Natural killer cell (primary cell): ENCODE results near the gene ANTKMT. TPM values are rescaled to one million over a fixed set of nuclear protein-coding genes. Genes with fewer than 3 reads are reported as not detected.

Experiments used
- ATAC-seq, 3 donors: fragments of 150-1000 bp in 2 of 3; fragments of 200-7000 bp in 1 of 3; cut with Tn5 transposase; 1 replicate in 1 of 3; 2 replicates in 2 of 3; pipeline ENCODE4 v1.10.0; 2021; ENCODE audit warnings: mild to moderate bottlenecking in 2 of 3, moderate library complexity in 2 of 3
- DNase-seq, 2 donors: peaks; one replicate each; pipeline versions ENCODE4 v3.0.0 to v3.0.0-alpha.2; 2013 to 2021; ENCODE audit warnings: mixed read lengths in 1 of 2
- H3K27ac ChIP-seq: one replicate; pipeline ENCODE4 v1.5.1; 2013; ENCODE audit warnings: mild to moderate bottlenecking, low read length
- H3K27me3 ChIP-seq: one replicate; pipeline ENCODE4 v1.6.1; 2013; ENCODE audit warnings: low read length; ENCODE audit not compliant: control insufficient read depth, insufficient read depth
- H3K36me3 ChIP-seq: one replicate; pipeline ENCODE4 v1.6.1; 2013; ENCODE audit warnings: low read length; ENCODE audit not compliant: control insufficient read depth, insufficient read depth
- H3K4me1 ChIP-seq: one replicate; pipeline ENCODE4 v1.6.1; 2013; ENCODE audit warnings: low read length; ENCODE audit not compliant: control insufficient read depth, insufficient read depth
- H3K4me3 ChIP-seq: one replicate; pipeline ENCODE4 v1.5.1; 2013; ENCODE audit warnings: low read length
- H3K9me3 ChIP-seq: one replicate; pipeline ENCODE4 v1.6.1; 2013; ENCODE audit warnings: low read length; ENCODE audit not compliant: control insufficient read depth, insufficient read depth
- H3K27ac Mint-ChIP-seq, 2 donors: one replicate each; pipeline ENCODE4 v1.8.0; 2022; ENCODE audit warnings: mild to moderate bottlenecking in 2 of 2, mixed read lengths in 2 of 2, moderate library complexity in 1 of 2
- H3K27me3 Mint-ChIP-seq, 2 donors: one replicate each; pipeline ENCODE4 v1.8.0; 2022; ENCODE audit warnings: low read depth in 2 of 2, mixed read lengths in 2 of 2
- H3K36me3 Mint-ChIP-seq: one replicate; pipeline ENCODE4 v1.8.0; 2022; ENCODE audit warnings: mixed read lengths
- H3K4me1 Mint-ChIP-seq, 2 donors: one replicate each; pipeline ENCODE4 v1.8.0; 2022; ENCODE audit warnings: mixed read lengths in 2 of 2
- H3K4me3 Mint-ChIP-seq: one replicate; pipeline ENCODE4 v1.8.0; 2022; ENCODE audit warnings: mild to moderate bottlenecking, moderate library complexity, mixed read lengths
- H3K9me3 Mint-ChIP-seq, 2 donors: one replicate each; pipeline ENCODE4 v1.8.0; 2022; ENCODE audit warnings: mixed read lengths in 2 of 2
- CTCF ChIP-seq: fragments of 200-600 bp; IDR thresholded peaks from one replicate; pipeline ENCODE4 v1.8.0; 2022; ENCODE audit warnings: antibody characterized with exemption
- WGBS: methylation state at CpG from one replicate; pipeline ENCODE4 v1.1.7; 2013; ENCODE audit warnings: missing lambda C conversion rate; ENCODE audit not compliant: insufficient coverage; 5-methylcytosine and 5-hydroxymethylcytosine counted together
- intact Hi-C: fragments of 100-400 bp; cut with micrococcal nuclease; formaldehyde crosslinking; loops from one replicate; pipeline ENCODE4 v1.14.2; 2022
- total RNA-seq, 4 donors: library from RNA; stranded (reverse); fragments of 120-200 nt in 1 of 4; gene quantifications; one replicate each; pipeline versions ENCODE4 v1.2.3 to v1.2.4, GENCODE V29; 2013 to 2022

Gene ANTKMT
- total RNA-seq, 3 donors from 2014 or later (not counting 1 experiment from before 2014, with no cell fraction given), result 33.7 to 39.0 (median 37.7) TPM

GRCh38 chr16:770411-770810 is 49.5 kb downstream of the ANTKMT start:
- no peaks in the 10 kb centered on the region for H3K36me3 Mint-ChIP-seq
- H3K4me1 Mint-ChIP-seq, result no peaks in the 10 kb centered on the region
- no peak for DNase-seq
- H3K27me3 Mint-ChIP-seq, result no peaks in the 10 kb centered on the region
- intact Hi-C loops, result no loop called here
- ATAC-seq, result no peak
- no peak overlapping the region for H3K4me3 Mint-ChIP-seq
- Histone ChIP-seq H3K9me3 (no peaks in the 10 kb centered on the region), H3K36me3 (no peaks in the 10 kb centered on the region), H3K27me3 (no peaks in the 10 kb centered on the region), H3K4me1 (no peaks in the 10 kb centered on the region), H3K27ac (no peak overlapping the region), H3K4me3 (no peak overlapping the region)
- WGBS, result 100% methylated on average over 2 of the region's 13 CpGs
- no peak overlapping the region for H3K27ac Mint-ChIP-seq
- no peak for TF ChIP-seq CTCF
- H3K9me3 Mint-ChIP-seq, result no peaks in the 10 kb centered on the region

Other genes with a start within 250 kb of the ANTKMT start
- 100 to 1,000 TPM; 151 to 275 (median 186) TPM for gene CAPN15, start 193.4 kb upstream of the ANTKMT start, total RNA-seq
- under 1 TPM in 1 of 3 donors, not detected in 2; 0.20 TPM for gene PRR35, start 160.8 kb upstream of the ANTKMT start, total RNA-seq
- gene NHLRC4, start 154.1 kb upstream of the ANTKMT start, total RNA-seq, result under 1 TPM; 0.28 to 0.75 (median 0.35) TPM
- gene PIGQ, start 151.2 kb upstream of the ANTKMT start, total RNA-seq, result 10 to 100 TPM; 27.6 to 40.5 (median 37.0) TPM
- gene RAB40C, start 131.1 kb upstream of the ANTKMT start, total RNA-seq, result 10 to 100 TPM; 12.7 to 20.8 (median 20.0) TPM
- gene WFIKKN1, start 90.2 kb upstream of the ANTKMT start, total RNA-seq, result 1 to 10 TPM in 1 of 3 donors, under 1 TPM in 2; 0.60 to 1.7 (median 0.75) TPM
- 10 to 100 TPM; 33.7 to 36.3 (median 36.1) TPM for gene METTL26, start 84.8 kb upstream of the ANTKMT start, total RNA-seq
- gene MCRIP2, start 79.3 kb upstream of the ANTKMT start, total RNA-seq, result 10 to 100 TPM; 11.3 to 17.4 (median 15.7) TPM
- 10 to 100 TPM; 16.7 to 22.8 (median 20.2) TPM for gene WDR90, start 71.8 kb upstream of the ANTKMT start, total RNA-seq
- gene RHOT2, start 53.0 kb upstream of the ANTKMT start, total RNA-seq, result 100 to 1,000 TPM; 205 to 216 (median 211) TPM
- 1 to 10 TPM; 2.9 to 4.2 (median 4.2) TPM for gene RHBDL1, start 45.5 kb upstream of the ANTKMT start, total RNA-seq
- gene STUB1, start 40.7 kb upstream of the ANTKMT start, total RNA-seq, result 10 to 100 TPM; 89.5 to 95.4 (median 93.5) TPM
- 10 to 100 TPM; 29.5 to 32.6 (median 31.5) TPM for gene JMJD8, start 36.8 kb upstream of the ANTKMT start, total RNA-seq
- 10 to 100 TPM in 2 of 3 donors, 1 to 10 TPM in 1; 8.8 to 14.1 (median 10.2) TPM for gene WDR24, start 30.7 kb upstream of the ANTKMT start, total RNA-seq
- gene FBXL16, start 15.3 kb upstream of the ANTKMT start, total RNA-seq, result under 1 TPM in 2 of 3 donors, not detected in 1; 0.48 to 0.79 TPM
- 10 to 100 TPM; 11.8 to 16.6 (median 14.3) TPM for gene METRN, start 6.0 kb upstream of the ANTKMT start, total RNA-seq
- gene CCDC78, start 5.3 kb downstream of the ANTKMT start, total RNA-seq, result 10 to 100 TPM in 1 of 3 donors, 1 to 10 TPM in 2; 6.2 to 10.0 (median 7.7) TPM
- gene HAGHL, start 6.0 kb downstream of the ANTKMT start, total RNA-seq, result 10 to 100 TPM; 13.5 to 21.5 (median 15.7) TPM
- 10 to 100 TPM; 36.9 to 39.8 (median 37.5) TPM for gene CIAO3, start 19.9 kb downstream of the ANTKMT start, total RNA-seq
- gene MSLN, start 39.6 kb downstream of the ANTKMT start, total RNA-seq, result not detected
- 10 to 100 TPM; 20.8 to 31.7 (median 29.6) TPM for gene RPUSD1, start 67.2 kb downstream of the ANTKMT start, total RNA-seq
- 10 to 100 TPM; 26.7 to 52.4 (median 40.5) TPM for gene CHTF18, start 67.5 kb downstream of the ANTKMT start, total RNA-seq
- gene GNG13, start 79.6 kb downstream of the ANTKMT start, total RNA-seq, result not detected
- gene LMF1, start 249.8 kb downstream of the ANTKMT start, total RNA-seq, result 10 to 100 TPM; 28.2 to 42.2 (median 41.2) TPM